CD4-positive, alpha-beta T cell treated with Interleukin-12 subunit alpha and Interleukin-12 subunit beta, for 1 hour (primary cell): Measurements from ENCODE around the gene DNAH14.

Source experiments
- DNase-seq: peaks from one replicate; pipeline ENCODE4 v3.0.0-alpha.2; 2020

Gene DNAH14

GRCh38 chr1:225435487-225435886, 506.0 kb downstream of the DNAH14 start:
- no peak for DNase-seq

- no peak for DNase-seq
Measured at GRCh38 chr1:225435957-225436392, 506.5 kb downstream of the DNAH14 start.

- DNase-seq, result no peak
Measured at GRCh38 chr1:225437710-225438437, 508.4 kb downstream of the DNAH14 start.

GRCh38 chr1:225440380-225441221, 511.1 kb downstream of the DNAH14 start:
- no peak for DNase-seq

- no peak for DNase-seq
Measured at GRCh38 chr1:225441314-225442122, 512.0 kb downstream of the DNAH14 start.

- no peak for DNase-seq
Measured at GRCh38 chr1:225442123-225442505, 512.6 kb downstream of the DNAH14 start.

- no peak for DNase-seq
Measured at GRCh38 chr1:225445639-225446594, 516.4 kb downstream of the DNAH14 start.

GRCh38 chr1:225446595-225446960, 517.1 kb downstream of the DNAH14 start:
- no peak for DNase-seq

GRCh38 chr1:225446981-225447615, 517.6 kb downstream of the DNAH14 start:
- DNase-seq, result no peak

- no peak for DNase-seq
Measured at GRCh38 chr1:225447650-225448089, 518.2 kb downstream of the DNAH14 start.

GRCh38 chr1:225448146-225448805, 518.8 kb downstream of the DNAH14 start:
- no peak for DNase-seq
